Heart right ventricle (tissue), 16 donors: ENCODE results near the gene CNOT4. TPM values are rescaled to one million over a fixed set of nuclear protein-coding genes. Genes with fewer than 3 reads are reported as not detected.

Experiments used
- ATAC-seq, 8 donors: fragments of 200-7000 bp; cut with Tn5 transposase; one replicate each; pipeline ENCODE4 v1.9.1; 2020; ENCODE audit warnings: mild to moderate bottlenecking in 8 of 8, moderate library complexity in 8 of 8, moderate number of reproducible peaks in 1 of 8
- DNase-seq, 2 donors: peaks; one replicate each; pipeline ENCODE4 v3.0.0-alpha.2; 2020
- H3K27ac ChIP-seq, 10 donors: fragments of 200-600 bp; sonication (generic) in 2 of 10; one replicate each; pipeline versions ENCODE4 v1.5.0 to v1.8.0; 2020 to 2022; ENCODE audit warnings: mild to moderate bottlenecking in 3 of 10
- H3K27me3 ChIP-seq, 7 donors: fragments of 200-600 bp; one replicate each; pipeline ENCODE4 v1.8.0; 2021 to 2022; ENCODE audit warnings: mild to moderate bottlenecking in 2 of 7
- H3K36me3 ChIP-seq, 9 donors: fragments of 200-600 bp; sonication (generic) in 1 of 9; one replicate each; pipeline versions ENCODE4 v1.5.0 to v1.8.0; 2020 to 2022; ENCODE audit warnings: mild to moderate bottlenecking in 2 of 9
- H3K4me1 ChIP-seq, 9 donors: fragments of 200-600 bp; sonication (generic) in 1 of 9; one replicate each; pipeline versions ENCODE4 v1.5.0 to v1.8.0; 2020 to 2022; ENCODE audit warnings: mild to moderate bottlenecking in 4 of 9
- H3K4me3 ChIP-seq, 10 donors: fragments of 200-600 bp; sonication (generic) in 2 of 10; one replicate each; pipeline versions ENCODE4 v1.5.0 to v1.8.0; 2020 to 2022; ENCODE audit warnings: mild to moderate bottlenecking in 7 of 10, moderate library complexity in 2 of 10
- H3K9me3 ChIP-seq, 11 donors: fragments of 200-600 bp in 10 of 11; sonication (generic) in 2 of 11; one replicate each; pipeline versions ENCODE4 v1.5.0 to v1.8.0; 2013 to 2022; ENCODE audit warnings: mild to moderate bottlenecking in 2 of 11, control low read depth in 1 of 11, moderate library complexity in 1 of 11
- CTCF ChIP-seq, 9 donors: fragments of 200-600 bp; sonication (generic) in 2 of 9; IDR thresholded peaks; one replicate each; pipeline versions ENCODE4 v1.5.0 to v1.8.0; 2021 to 2022; ENCODE audit warnings: antibody characterized with exemption in 9 of 9, mild to moderate bottlenecking in 5 of 9, moderate library complexity in 1 of 9
- WGBS, 2 donors: extraction: QIAGEN DNeasy Blood & Tissue Kit; methylation state at CpG; one replicate each; pipeline ENCODE4 v1.1.7; 2013; ENCODE audit warnings: inconsistent platforms in 1 of 2; 5-methylcytosine and 5-hydroxymethylcytosine counted together
- intact Hi-C, 10 donors: fragments of 100-400 bp; cut with DNase I; formaldehyde crosslinking; loops; one replicate each; pipeline versions ENCODE4 v1.11.1 to v1.14.2; 2022
- polyA plus RNA-seq, 2 donors: library from polyadenylated mRNA; stranded (reverse); fragments of 200-250 nt; gene quantifications; one replicate each; pipeline ENCODE4 v1.2.3, GENCODE V29; 2013
- total RNA-seq, 10 donors: library from RNA; stranded (reverse); fragmentation: NEBNext Ultra II Directional in 3 of 10; extraction: Animal tissue kit (Norgen Biotek cat#: 25700) in 3 of 10; gene quantifications; one replicate each; pipeline versions ENCODE4 v1.2.1 to v1.2.4, GENCODE V29; 2021 to 2023
- donor health status: Arrhythmogenic right ventricular cardiomyopathy.
- donor health status: ischemic (EF 13 %, LVEDD 7.1; RV severe dilation, severe dysfunction).
- donor health status: healthy with polysubstance abuse.
- donor health status: DM: no; HTN: yes; CAD: no.
- donor health status: DM: no; HTN: no; CAD: no.
- donor health status: ischemic (EF 25% LVEDD 6.9; RV normal size, moderate dysfunction).
- donor health status: ischemic (EF 25% LVEDD 5.7; RV mildly dilated, moderate dysfunction).
- donor health status: healthy.
- donor health status: DM: yes; HTN: yes; CAD: no.
- donor health status: Ischemic cardiomyopathy.
- donor health status: ischemic (EF 35%, LVEDD 5.7; RV mildly dilated, moderate dysfunction).
- donor health status: nonischemic (EF 11% LVEDD 7.7; RV severe dilation, severe dysfunction).
- donor health status: DM: yes; HTN: yes; CAD: no.
- donor health status: PGD.
- donor health status: ischemic (EF 29% LVEDD 5.4; RV normal size, mild dysfunction).
- donor health status: nonischemic (EF 23%, LVEDD 6.1; RV moderate dilation, normal function).

Gene CNOT4
- total and polyA plus RNA-seq, 12 donors = 5.2 to 31.7 (median 27.0) TPM

GRCh38 chr7:135342887-135343286, 167.0 kb downstream of the CNOT4 start:
- H3K4me1 ChIP-seq = peaks cover 0 to 7% (median 3%) of the 10 kb centered on the region in 9 donors
- ATAC-seq (peak; percentile 63 to 98 (median 88)), DNase-seq (peak; percentile 60 to 77)
- intact Hi-C loops = no loop called here
- TF ChIP-seq CTCF (IDR thresholded peaks at IDR 0.05) = no peak
- no peaks in the 10 kb centered on the region for H3K9me3 ChIP-seq
- H3K36me3 ChIP-seq = no peaks in the 10 kb centered on the region
- 29 to 30% methylated on average over 10 of the region's 10 CpGs for WGBS, 2 donors
- H3K27ac ChIP-seq = no peak overlapping the region
- no peaks in the 10 kb centered on the region for H3K27me3 ChIP-seq
- H3K4me3 ChIP-seq = no peak overlapping the region

- Histone ChIP-seq H3K9me3 (no peaks in the 10 kb centered on the region), H3K4me3 (no peak overlapping the region), H3K4me1 (peaks cover 0 to 7% (median 3%) of the 10 kb centered on the region in 9 donors), H3K36me3 (no peaks in the 10 kb centered on the region), H3K27ac (no peak overlapping the region), H3K27me3 (no peaks in the 10 kb centered on the region)
- 89 to 90% methylated on average over 5 of the region's 5 CpGs for WGBS, 2 donors
- DNase-seq (no peak), ATAC-seq (no peak)
- intact Hi-C loops = no loop called here
- no peak for TF ChIP-seq CTCF (IDR thresholded peaks at IDR 0.05)
These were observed 168.9 kb downstream of the CNOT4 start for GRCh38 chr7:135341049-135341448.

GRCh38 chr7:135337977-135338550, 171.8 kb downstream of the CNOT4 start:
- no peaks in the 10 kb centered on the region for H3K27me3 ChIP-seq
- ATAC-seq (no peak), DNase-seq (no peak)
- peaks cover 0 to 5% (median 0%) of the 10 kb centered on the region in 9 donors for H3K4me1 ChIP-seq
- intact Hi-C loops = loop anchor here in 2 of 10 donors (2.0 to 5.0 kb wide), 3 partner anchors 41 to 57 kb away; no protein-coding TSS in a partner anchor
- no peak for TF ChIP-seq CTCF (IDR thresholded peaks at IDR 0.05)
- no peaks in the 10 kb centered on the region for H3K9me3 ChIP-seq
- no peak overlapping the region for H3K27ac ChIP-seq
- no peak overlapping the region for H3K4me3 ChIP-seq
- H3K36me3 ChIP-seq = no peaks in the 10 kb centered on the region
- WGBS, 2 donors = 89 to 93% methylated on average over 5 of the region's 5 CpGs

DNA sequence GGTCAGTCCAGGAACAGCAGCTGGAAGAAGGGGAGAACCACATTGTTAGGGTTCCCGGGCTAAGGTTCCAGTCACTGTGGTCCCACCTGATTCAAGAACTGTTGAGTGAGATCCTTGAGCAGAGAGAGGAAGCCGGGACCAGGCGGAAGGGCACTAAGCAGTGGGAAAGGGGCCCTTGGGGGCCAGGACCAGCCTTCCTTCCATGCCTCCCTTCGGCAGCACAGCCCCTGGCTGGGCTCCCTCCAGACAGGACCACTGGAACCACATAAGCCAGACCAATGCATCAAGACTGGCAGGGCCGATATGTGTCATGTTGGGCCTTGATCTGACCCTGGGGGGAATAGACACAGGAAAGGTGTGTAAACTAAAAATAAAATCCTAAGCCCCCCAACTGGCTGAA, 172.4 kb downstream of the CNOT4 start:
- intact Hi-C loops = loop anchor here in 2 of 10 donors (2.0 to 5.0 kb wide), 3 partner anchors 40 to 57 kb away; no protein-coding TSS in a partner anchor

More for the DNA sequence above, 172.4 kb downstream of the CNOT4 start:
- DNase-seq (no peak), ATAC-seq (no peak)
- no peak overlapping the region for H3K27ac ChIP-seq
- no peaks in the 10 kb centered on the region for H3K9me3 ChIP-seq
- H3K36me3 ChIP-seq = no peaks in the 10 kb centered on the region
- no peak overlapping the region for H3K4me3 ChIP-seq
- WGBS, 2 donors = 92% methylated on average over 5 of the region's 5 CpGs
- H3K27me3 ChIP-seq = no peaks in the 10 kb centered on the region
- H3K4me1 ChIP-seq = peaks cover 0 to 3% (median 0%) of the 10 kb centered on the region in 9 donors
- no peak for TF ChIP-seq CTCF (IDR thresholded peaks at IDR 0.05)
